ENCODE results near the gene MAN2A1.

MAN2A1 gene

GRCh38 chr5:109682383-109682782, 7.3 kb upstream of the MAN2A1 start:
- DNase-seq (ENCODE audit: low spot score): no peak

DNA sequence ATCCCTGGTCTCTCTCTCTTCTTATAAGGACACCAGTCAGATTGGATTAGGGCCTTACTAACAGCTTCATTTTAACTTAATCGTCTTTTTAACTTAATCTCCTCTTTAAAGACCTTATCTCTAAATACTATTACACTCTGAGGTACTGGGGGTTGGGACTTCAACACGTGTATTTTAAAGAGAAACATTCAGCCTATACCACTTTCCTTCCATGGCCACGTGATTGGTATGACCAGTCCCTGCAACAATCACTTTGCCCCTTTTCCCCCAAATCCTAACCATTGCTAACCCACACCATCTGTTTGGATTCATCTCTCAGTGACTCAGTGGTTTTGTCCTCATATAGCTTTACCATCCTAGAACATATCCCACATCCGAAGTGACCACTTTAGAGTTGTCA, 3.8 kb upstream of the MAN2A1 start:
- no peak for DNase-seq (ENCODE audit: low spot score)

- DNase-seq (ENCODE audit: low spot score): peak; percentile 80
Observed at GRCh38 chr5:109688630-109688969, 1.1 kb upstream of the MAN2A1 start.

DNA sequence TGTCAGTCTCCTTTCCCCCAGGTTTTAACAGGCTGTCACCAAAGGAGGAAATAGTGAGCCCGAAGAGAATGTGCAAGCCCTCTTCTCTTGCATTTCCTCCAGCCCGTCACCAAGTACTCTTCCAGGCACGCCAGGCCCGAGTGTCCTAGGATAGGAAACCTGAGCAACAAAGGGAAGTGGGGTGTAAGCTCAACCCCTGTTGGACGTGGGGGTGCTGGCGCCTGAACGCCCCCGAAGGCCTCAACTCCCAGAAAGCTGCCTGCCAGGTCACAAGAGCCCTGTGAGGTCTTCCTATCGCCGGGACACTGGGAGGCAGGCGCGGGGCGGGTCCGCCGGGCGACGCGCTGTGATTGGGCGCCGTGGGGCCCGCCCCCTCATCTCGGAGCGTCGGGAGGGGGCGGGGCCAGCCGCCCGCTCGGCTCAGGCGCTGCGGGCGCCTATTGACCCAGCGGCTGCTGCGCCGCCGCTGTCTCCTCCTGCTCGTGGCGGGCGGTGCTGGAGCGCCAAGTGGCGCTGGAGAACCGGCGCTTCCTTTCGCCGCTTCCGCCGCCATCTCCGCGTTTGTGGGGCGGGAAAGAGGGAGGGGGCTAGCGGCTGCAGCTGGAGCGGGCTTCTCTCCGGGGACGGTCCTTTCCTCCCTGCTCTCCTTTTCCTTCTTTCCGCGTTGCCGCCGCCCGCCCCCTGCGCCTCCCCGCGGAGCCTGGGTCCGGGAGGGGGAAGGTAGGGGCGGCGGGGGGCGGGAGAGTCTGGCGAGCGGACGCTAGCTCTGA, 572 bp upstream of the MAN2A1 start:
- peak; percentile 96 for DNase-seq (ENCODE audit: low spot score)

GRCh38 chr5:109690242-109690974, 681 bp downstream of the MAN2A1 start:
- DNase-seq (ENCODE audit: low spot score): no peak

- DNase-seq (ENCODE audit: low spot score): peak; percentile 88
Observed at GRCh38 chr5:109690975-109691574, 1.3 kb downstream of the MAN2A1 start.

DNA sequence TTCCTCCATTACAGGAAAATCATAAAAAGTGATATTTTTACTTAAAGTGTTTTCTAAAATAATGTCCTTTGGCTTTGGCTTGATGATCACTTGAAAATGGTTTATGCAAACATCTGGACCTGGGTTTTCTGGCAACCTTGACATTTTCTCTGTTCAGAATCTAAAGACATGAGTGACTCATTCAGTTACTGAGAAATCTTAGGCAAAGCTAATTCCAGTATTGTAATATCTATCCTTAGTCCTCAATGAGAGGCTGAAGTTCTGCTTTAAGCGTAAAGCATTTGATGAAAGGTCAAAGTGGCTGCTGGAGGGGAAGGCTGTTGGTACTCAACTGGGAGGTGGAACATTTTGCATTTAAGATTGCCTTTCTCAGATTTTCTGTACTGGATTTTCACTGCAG, 2.3 kb downstream of the MAN2A1 start:
- DNase-seq (ENCODE audit: low spot score): no peak

GRCh38 chr5:109692852-109693251, 3.1 kb downstream of the MAN2A1 start:
- DNase-seq (ENCODE audit: low spot score): no peak

DNA sequence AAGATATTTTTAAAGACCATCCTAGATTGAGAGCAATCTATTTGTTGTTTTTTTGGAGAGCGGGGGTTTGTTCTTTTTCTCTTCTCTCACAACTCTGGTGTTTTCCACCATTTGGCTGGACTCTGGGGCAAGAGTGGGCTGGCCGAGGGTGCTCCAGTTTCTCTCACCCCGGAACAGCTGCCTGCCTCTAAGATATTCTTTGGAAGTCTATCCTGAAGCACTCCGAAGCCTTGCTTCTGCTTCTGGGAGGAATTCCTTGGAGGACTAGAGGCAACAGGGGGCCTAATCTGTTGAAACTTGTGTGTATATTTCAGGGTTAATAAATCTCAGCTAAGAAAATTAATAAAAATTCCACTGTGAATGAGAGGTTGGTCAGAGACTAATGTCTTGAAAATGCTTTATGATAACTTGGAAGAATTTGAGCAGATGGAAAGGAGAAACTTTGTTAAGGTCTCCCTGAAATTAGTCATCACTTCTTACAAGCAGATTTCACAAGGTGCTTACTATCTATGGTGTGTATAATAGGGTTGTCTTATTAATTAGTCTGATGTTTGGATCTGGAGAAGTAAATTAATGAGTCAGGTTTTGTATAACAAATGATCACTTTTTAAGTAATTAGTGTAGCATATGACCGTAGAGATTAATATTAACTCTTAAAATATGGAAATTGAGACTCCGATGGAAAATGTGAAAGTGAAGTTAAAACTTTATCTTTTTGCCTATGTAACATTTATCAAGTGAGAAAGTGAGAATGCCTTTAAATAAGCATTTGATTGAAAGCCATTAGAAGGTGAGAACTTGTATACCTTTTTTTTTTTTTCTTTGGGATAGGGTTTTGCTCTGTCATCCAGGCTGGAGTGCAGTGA, 4.0 kb downstream of the MAN2A1 start:
- no peak for DNase-seq (ENCODE audit: low spot score)

- DNase-seq (ENCODE audit: low spot score): no peak
Observed at GRCh38 chr5:109694451-109694891, 4.7 kb downstream of the MAN2A1 start.

DNA sequence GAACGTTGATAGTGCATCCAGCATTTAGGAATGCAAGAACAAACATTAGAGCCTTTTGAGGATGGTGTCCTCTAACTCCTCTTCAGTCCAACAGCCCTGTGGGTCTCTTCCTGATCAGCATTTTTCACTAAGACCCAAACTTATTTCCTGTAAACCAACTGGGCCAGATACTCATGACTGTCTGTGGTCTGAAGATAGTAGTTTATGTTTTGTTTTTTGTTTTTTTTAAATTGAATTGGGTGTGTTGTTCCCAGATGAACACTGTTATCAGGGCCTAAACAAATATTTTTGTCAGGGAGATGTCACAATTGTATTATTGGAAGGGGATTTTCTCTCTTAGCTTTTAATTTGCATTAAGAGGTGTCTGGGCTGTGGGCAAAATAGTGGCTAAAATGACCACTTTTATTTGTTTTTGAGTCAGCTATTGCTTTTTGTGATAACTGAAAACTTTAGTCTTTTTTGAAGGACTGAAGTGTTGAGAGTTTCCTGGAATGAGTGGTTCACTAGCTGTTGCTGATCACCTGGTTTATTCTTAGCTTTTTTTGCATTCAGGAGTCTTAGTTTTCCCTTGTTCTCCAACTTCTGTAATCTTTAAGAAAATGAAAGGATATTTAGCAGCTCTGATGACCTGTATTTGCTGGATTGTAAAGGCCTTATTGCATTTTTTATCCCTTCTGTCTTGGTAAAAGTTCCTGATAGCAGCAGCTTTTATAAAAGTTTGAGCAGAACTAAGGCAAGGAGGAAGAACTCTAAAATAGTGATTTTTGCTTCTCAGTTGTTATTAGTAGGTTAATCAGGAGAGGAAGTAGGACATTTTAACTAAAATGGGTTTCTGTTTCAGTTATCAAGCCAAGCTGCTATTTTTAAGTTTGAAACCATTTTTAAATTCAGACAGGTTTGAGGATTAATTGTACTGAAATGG, 5.5 kb downstream of the MAN2A1 start:
- no peak for DNase-seq (ENCODE audit: low spot score)

GRCh38 chr5:109697339-109697738, 7.6 kb downstream of the MAN2A1 start:
- DNase-seq (ENCODE audit: low spot score): no peak

DNA sequence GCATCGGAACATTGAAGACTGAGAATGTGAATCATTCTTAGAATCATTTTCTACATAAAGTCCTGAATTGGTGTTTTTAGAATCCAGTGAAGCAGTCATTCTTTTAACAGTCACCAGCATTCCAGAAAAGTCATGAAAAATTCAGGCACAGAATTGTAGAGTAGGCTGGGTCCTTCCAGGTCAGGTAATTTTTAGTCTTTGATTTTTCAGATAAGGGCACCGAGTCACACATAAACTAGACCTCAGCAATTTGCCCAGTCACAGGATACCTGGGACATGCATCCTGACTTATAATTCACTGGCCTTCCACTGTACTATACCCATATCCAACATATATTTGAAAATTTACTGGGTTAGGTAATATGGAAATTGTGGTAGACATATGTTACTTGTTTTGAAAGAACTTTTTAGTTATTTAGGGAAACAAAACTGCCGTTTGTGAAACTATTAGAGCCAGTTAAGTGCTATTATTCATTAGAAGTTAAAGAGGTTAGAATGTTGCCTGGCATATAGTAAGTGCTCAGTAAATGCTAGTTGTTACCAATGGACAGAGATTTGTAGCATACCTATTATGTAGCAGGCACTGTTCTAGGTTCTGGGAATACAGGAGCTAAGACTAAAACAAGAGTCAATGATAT, 10.9 kb downstream of the MAN2A1 start:
- DNase-seq (ENCODE audit: low spot score): no peak

GRCh38 chr5:109701252-109701651, 11.5 kb downstream of the MAN2A1 start:
- DNase-seq (ENCODE audit: low spot score): no peak

DNA sequence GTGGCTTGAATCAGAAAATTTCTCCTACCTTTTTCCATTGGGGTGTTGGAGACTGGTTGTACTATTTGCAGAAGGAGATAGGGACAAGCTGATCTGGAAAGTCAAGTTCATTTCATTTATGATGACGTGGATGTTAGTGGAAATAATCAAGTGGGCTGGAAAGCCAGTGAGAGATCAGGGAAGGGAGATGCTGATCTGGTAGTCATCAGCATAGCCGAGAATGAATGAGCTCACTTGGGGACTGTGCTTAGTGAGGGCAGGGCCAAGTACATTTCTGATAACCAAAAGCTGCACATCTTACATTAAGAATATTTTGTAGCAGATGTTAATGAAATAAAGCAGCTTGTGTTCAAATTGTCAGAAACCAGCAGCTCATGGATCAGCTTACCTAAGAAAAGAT, 12.1 kb downstream of the MAN2A1 start:
- DNase-seq (ENCODE audit: low spot score): no peak

DNA sequence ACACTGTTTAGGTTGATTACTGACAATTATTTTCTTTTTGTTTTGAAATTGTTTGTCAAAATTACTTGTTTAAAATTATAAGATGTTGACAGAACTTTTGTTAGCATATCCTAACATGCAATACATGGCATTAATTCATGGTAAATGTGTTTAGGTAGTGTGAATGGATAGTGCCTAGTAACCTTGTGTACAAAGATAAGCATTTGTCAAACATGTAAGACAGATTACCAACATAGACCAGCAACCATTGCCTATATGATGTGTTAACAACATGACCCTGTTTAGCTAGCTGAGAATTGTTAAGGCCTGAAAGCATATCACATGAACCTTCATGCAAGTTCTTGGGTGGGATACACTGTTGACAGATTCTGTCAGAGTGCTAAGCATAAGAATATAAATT, 13.4 kb downstream of the MAN2A1 start:
- no peak for DNase-seq (ENCODE audit: low spot score)

DNA sequence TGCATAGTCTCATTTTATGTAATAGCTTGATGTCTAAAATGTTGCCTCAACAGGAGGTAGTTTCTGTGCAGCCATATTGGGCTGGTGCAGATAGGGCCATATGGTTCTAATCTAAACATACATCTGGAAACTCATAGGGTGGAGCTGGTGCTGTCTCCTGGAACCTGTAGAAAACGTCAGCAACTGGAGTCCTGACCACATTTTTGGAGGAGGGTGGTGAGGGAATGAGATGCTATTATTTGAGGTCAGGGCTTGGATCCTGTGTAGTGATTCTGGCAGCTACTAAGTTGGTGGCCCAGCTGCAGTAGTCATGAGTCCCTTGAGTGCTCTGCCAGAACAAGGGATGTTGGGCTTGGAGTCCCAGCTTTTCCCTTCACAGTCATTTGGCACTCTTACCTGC, 14.1 kb downstream of the MAN2A1 start:
- no peak for DNase-seq (ENCODE audit: low spot score)

DNA sequence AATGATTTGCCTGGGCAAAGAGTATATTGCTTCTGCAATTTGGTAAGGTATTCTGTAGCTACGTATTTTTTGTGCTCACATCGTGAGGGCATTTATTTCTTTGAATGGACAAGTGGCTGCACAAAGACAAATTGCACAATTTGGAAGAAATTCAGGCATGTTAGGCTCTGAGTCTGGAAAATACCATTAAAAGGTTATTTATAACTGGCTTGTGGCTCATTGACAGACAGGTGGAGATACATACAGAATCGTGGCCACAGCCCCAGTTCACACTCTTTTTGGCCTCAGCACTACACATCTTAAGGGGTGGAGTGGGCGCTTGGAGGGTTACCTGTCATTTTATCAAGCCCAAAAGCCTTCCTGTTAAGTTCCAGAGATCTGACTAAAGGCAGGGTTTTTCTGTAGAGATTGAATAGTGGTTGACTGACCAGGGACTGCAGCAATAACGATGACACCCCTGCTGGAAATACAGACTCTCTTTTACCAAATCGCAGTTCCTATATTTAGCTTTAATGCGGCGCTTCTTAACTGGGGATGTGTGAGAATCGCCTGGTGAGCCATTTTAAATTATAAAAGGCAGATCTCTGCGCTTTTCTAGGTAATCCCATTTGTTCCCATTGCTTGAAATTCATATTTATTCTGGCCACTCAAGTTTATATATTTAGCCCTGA, 14.7 kb downstream of the MAN2A1 start:
- no peak for DNase-seq (ENCODE audit: low spot score)

GRCh38 chr5:109705596-109705995, 15.9 kb downstream of the MAN2A1 start:
- no peak for DNase-seq (ENCODE audit: low spot score)

GRCh38 chr5:109706095-109706494, 16.4 kb downstream of the MAN2A1 start:
- DNase-seq (ENCODE audit: low spot score): no peak

All from globus pallidus (tissue), 1 donor.